Stimulated activated CD8-positive, alpha-beta memory T cell treated with anti-CD3 and anti-CD28 coated beads, Interleukin-15, amount 100 ng/mL, for 4 hours (primary cell): Measurements from ENCODE around the gene PCDHGB5.

Experiments used
- DNase-seq, 2 donors: peaks; one replicate each; pipeline ENCODE4 v3.0.0-alpha.2; 2020; ENCODE audit warnings: low read depth in 2 of 2

PCDHGB5 gene

GRCh38 chr5:141441571-141442170, 43.9 kb downstream of the PCDHGB5 start:
- no peak for DNase-seq
